ENCODE measurements around the gene TRIP12. TPM values are rescaled to one million over a fixed set of nuclear protein-coding genes. Genes with fewer than 3 reads are reported as not detected.
"Not testable (repeated sequence)": the region's sequence is repeated elsewhere in the genome, so short reads cannot be mapped to it uniquely, and the experiment has no call there.

Gene TRIP12
- total RNA-seq, 4 donors from 2014 or later = 178 to 256 (median 193) TPM

DNA sequence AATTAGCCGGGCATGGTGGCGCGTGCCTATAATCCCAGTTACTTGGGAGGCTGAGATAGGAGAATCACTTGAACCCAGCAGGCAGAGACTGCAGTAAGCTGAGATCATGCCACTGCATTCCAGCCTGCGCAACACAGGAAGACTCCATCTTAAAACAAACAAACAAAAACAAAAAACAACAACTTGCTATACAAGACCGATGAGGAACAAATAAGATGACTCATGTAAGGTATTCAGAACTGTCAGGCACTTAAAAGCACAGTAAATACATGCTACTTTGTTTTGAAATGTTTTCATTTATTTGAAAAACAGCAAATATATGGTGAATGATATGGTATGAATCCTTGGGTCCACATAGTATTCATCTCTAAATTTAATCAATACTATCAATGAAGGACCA is 66.7 kb downstream of the TRIP12 start:
- no peak for DNase-seq (ENCODE audit: low spot score)
- no peak for ATAC-seq (ENCODE audit: low FRiP score)
- TF ChIP-seq, protein P1, sequence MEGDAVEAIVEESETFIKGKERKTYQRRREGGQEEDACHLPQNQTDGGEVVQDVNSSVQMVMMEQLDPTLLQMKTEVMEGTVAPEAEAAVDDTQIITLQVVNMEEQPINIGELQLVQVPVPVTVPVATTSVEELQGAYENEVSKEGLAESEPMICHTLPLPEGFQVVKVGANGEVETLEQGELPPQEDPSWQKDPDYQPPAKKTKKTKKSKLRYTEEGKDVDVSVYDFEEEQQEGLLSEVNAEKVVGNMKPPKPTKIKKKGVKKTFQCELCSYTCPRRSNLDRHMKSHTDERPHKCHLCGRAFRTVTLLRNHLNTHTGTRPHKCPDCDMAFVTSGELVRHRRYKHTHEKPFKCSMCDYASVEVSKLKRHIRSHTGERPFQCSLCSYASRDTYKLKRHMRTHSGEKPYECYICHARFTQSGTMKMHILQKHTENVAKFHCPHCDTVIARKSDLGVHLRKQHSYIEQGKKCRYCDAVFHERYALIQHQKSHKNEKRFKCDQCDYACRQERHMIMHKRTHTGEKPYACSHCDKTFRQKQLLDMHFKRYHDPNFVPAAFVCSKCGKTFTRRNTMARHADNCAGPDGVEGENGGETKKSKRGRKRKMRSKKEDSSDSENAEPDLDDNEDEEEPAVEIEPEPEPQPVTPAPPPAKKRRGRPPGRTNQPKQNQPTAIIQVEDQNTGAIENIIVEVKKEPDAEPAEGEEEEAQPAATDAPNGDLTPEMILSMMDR (IDR thresholded peaks at IDR 0.05) = no peak

DNA sequence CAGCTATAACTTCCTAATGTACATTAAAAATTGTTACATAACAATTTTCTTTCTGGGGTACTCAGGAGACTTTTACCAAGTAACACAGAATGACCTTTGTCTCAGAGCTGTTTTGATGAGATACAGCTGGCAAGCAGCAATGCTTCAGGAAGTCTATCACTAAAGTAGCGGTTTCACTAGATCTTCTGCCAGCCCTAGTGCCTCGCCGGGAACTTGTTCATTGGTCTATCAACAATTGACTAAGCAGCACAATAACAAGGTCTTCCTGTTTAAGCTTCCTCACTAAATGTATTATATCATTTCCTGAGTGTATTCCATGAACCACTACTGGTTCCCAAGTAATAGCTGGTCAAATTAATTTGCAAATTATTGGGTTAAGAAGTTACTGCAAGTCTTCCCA is 69.2 kb downstream of the TRIP12 start:
- ATAC-seq (ENCODE audit: low FRiP score) = no peak
- DNase-seq (ENCODE audit: low spot score) = no peak

DNA sequence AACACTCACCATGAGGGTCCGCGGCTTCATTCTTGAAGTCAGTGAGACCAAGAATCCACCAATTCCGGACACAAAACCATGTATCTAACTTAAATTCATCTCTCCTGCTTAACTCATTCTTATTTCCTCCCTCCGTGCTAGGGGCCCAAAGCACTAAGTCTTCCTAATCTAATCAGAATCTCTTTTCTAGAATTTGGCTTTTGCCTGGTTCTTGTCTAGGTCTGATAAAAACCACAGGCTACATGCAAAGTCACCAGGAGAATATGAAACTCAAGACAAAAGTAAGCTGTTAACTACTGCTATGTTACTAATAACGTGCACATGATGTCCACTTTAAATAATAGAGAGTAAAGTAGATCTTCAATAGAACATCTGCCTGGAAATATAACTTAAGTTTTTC is 69.9 kb downstream of the TRIP12 start:
- no peak for ATAC-seq (ENCODE audit: low FRiP score)
- TF ChIP-seq, protein P1 (IDR thresholded peaks at IDR 0.05) = no peak
- DNase-seq (ENCODE audit: low spot score) = no peak

More for the DNA sequence above, 69.2 kb downstream of the TRIP12 start:
- TF ChIP-seq, protein P1 (IDR thresholded peaks at IDR 0.05) = no peak

DNA sequence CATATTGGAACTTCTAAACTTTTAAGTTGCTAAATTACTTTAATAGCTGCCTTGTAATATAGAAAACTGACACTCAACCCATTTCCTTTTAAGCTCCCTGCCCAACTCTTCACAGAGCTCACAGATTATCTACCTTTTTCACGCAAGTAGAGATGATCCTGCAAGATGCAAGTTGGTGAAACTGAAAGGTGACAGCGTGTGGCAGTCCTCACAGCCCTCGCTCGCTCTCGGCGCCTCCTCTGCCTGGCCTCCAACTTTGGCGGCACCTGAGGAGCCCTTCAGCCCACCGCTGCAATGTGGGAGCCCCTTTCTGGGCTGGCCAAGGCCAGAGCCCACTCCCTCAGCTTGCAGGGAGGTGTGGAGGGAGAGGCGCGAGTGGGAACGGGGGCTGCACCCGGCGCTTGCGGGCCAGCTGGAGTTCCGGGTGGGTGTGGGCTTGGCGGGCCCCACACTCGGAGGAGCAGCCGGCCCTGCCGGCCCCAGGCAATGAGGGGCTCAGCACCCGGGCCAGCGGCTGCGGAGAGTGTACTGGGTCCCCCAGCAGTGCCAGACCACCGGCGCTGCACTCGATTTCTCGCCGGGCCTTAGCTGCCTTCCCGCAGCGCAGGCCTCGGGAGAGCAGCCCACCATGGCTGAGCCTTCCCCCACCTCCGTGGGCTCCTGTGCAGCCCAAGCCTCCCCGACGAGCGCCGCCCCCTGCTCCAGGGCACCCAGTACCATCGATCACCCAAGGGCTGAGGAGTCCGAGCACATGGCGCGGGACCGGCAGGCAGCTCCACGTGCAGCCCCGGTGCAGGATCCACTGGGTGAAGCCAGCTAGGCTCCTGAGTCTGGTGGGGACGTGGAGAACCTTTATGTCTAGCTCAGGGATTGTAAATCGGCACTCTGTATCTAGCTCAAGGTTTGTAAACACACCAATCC is 71.2 kb downstream of the TRIP12 start:
- not testable (repeated sequence) for DNase-seq (ENCODE audit: low spot score); ATAC-seq (ENCODE audit: low FRiP score)

DNA sequence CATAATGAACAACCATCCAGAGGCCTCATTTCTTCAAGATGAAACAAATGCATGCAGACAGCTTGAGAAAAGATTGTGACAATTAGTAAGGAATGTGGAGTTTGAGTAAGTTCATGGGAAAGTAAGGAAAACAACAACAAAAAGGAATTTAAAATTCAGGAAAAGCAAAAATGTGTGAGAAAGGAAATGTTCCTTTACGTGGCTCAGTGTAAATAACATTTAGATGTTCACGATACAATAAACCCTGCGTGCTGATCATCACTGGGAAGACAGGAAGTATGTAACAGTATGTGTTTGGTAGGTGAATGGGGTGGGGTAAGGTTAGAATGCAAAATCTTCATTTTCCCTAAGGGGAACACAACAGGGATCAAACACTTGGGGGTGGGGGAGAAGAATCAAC is 72.7 kb downstream of the TRIP12 start:
- DNase-seq (ENCODE audit: low spot score) = no peak
- ATAC-seq (ENCODE audit: low FRiP score) = no peak
- TF ChIP-seq, protein P1 (IDR thresholded peaks at IDR 0.05) = no peak

DNA sequence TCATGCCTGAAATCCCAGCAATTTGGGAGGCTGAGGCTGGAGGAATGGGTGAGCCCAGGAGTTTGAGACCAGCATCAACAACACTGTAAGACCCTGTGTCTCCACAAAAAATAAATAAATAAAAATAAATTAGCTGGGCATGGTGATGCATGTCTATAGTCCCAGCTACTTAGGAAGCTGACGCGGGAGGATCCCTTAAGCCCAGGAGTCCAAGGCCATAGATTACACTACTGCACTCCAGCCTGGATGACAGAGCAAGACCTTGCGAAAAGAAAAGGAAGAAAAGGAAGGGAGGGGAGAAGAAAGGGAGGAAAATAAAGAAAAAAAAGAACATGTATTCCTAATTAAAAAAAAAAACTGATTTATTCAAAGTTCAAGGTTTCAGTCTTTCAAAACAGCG is 78.2 kb downstream of the TRIP12 start:
- TF ChIP-seq, protein P1 (IDR thresholded peaks at IDR 0.05) = no peak
- ATAC-seq (ENCODE audit: low FRiP score) (no peak), DNase-seq (ENCODE audit: low spot score) (no peak)

DNA sequence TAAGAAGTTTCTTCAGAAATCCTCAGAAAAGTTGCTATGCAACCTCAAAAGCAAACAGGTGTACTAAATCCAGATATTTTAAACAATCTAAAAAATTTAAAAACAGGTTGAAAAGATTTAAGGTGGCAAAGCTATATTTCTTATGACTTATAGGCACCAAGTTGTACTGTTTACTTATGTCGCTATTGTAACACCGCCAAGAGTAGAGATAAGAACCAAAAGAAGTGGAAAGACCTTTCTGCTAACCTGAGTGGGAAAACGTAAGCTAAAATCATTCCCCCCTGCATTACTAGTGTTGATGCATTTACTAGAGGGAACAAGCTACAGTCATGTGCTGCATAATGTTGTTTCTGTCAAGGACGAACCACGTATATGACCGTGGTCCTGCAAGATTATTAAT is 83.1 kb downstream of the TRIP12 start:
- DNase-seq (ENCODE audit: low spot score) (no peak), ATAC-seq (ENCODE audit: low FRiP score) (no peak)
- TF ChIP-seq, protein P1 (IDR thresholded peaks at IDR 0.05) = no peak
